Activated CD8-positive, alpha-beta memory T cell treated with anti-CD3 and anti-CD28 coated beads for 48 hours (primary cell): Measurements from ENCODE around the gene MYO7A.

Experiments used
- DNase-seq, 3 experiments: peaks; one replicate each; pipeline ENCODE4 v3.0.0-alpha.2; 2020; ENCODE audit warnings: low read depth in 2 of 3, low spot score in 2 of 3

The MYO7A gene

GRCh38 chr11:77126861-77127234 lies 1.2 kb upstream of the MYO7A start:
- DNase-seq: no peak

GRCh38 chr11:77127235-77127911 lies 673 bp upstream of the MYO7A start:
- DNase-seq: peak in 2 of 3 experiments; percentile 60 to 64

GRCh38 chr11:77129069-77129841 lies 1.2 kb downstream of the MYO7A start:
- DNase-seq: no peak

- DNase-seq: no peak
Observed at GRCh38 chr11:77129842-77130756, 2.1 kb downstream of the MYO7A start.

- no peak for DNase-seq
Observed at GRCh38 chr11:77130763-77131513, 2.9 kb downstream of the MYO7A start.

GRCh38 chr11:77131560-77131959 lies 3.5 kb downstream of the MYO7A start:
- no peak for DNase-seq

- no peak for DNase-seq
Observed at GRCh38 chr11:77135069-77135468, 7.0 kb downstream of the MYO7A start.

- no peak for DNase-seq
Observed at GRCh38 chr11:77136074-77136473, 8.0 kb downstream of the MYO7A start.

- DNase-seq: no peak
Observed at GRCh38 chr11:77136784-77137420, 8.9 kb downstream of the MYO7A start.

GRCh38 chr11:77137421-77137820 lies 9.4 kb downstream of the MYO7A start:
- no peak for DNase-seq

GRCh38 chr11:77138106-77138649 lies 10.1 kb downstream of the MYO7A start:
- no peak for DNase-seq

GRCh38 chr11:77139201-77139600 lies 11.2 kb downstream of the MYO7A start:
- no peak for DNase-seq

- no peak for DNase-seq
Observed at GRCh38 chr11:77140231-77140851, 12.3 kb downstream of the MYO7A start.

GRCh38 chr11:77141034-77141433 lies 13.0 kb downstream of the MYO7A start:
- DNase-seq: no peak

- no peak for DNase-seq
Observed at GRCh38 chr11:77141475-77141874, 13.4 kb downstream of the MYO7A start.

GRCh38 chr11:77142091-77142975 lies 14.3 kb downstream of the MYO7A start:
- DNase-seq: no peak

GRCh38 chr11:77143405-77144020 lies 15.5 kb downstream of the MYO7A start:
- DNase-seq: no peak

GRCh38 chr11:77144196-77144856 lies 16.3 kb downstream of the MYO7A start:
- DNase-seq: no peak
